ENCODE results near the gene C10orf90.

Gene C10orf90

DNA sequence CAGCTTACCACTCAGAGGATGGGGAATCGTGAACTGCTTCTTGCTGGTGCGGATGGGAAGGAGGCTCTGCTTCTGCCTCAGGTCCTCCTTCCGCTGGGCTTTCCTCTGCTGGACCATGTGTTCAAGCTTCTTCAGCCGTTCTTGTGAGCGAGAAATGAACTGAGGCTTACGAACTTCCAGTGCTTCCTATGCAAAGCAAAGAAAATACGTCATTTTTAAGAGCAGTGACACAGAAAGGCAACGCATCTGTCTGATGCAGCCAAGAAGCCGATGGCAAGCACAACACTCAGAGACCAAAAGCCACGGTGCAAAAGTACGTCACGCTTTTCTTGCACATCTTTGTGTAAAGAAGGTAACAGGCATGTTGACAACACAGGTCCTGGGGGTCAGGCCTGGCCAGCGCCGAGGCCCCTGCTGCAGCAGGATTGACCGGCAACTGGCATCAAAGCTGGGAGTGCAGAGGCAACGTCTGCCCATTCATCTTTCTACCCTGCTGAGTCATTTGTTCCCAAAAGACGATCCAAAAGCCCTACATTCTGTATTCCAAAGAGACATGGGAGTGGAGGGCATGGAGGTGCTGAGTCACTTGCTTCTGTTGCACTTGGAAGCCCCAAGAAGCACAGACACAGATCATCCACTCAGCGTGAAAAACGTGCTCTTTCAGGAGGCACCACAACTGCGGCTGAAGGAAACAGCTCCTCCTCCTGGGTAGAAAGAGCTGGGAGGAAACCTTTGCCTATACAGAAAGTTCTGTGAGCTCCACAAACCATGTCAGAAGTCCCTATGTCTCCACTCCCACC, 211.3 kb downstream of the C10orf90 start:
- DNase-seq = no peak

DNA sequence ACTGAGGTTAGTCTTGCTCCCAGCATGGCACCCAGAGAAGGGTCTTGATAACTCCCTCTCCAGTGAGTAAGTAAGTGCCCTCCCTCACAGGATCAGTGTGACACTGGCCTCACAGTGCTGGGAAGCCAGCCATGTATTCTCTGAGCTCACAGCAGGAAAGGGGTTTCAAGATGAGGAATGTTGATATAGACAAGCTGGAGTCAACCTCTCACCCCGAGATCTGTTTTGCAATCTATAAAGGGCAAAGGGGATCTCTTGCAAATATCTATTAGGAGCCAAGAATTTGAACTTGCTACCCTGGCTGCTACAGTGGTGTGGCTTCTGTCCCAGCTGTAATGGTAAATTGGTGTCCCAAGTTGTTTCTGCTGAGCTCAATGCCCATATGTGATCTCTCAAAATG, 212.0 kb downstream of the C10orf90 start:
- no peak for DNase-seq

DNA sequence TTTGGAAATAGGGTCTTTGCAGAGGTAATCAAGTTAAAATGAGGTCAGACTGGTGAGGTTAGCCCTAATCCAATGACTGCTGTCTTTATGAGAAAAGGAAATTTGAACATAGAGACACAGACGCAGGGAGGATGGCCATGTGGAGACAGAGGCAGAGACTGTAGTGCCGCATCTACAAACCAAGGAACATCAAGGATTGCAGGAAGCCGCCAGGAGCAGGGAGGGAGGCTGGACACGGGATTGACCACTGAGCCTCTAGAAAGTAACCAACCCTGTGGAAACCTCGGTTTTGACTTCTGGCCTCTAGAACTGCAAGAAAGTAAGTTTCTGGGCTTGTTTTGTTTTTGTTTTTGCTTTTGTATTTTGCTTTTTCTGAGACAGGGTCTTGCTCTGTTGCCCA, 213.9 kb downstream of the C10orf90 start:
- no peak for DNase-seq

- no peak for DNase-seq
Measured at GRCh38 chr10:126455766-126456405, 214.6 kb downstream of the C10orf90 start.

DNA sequence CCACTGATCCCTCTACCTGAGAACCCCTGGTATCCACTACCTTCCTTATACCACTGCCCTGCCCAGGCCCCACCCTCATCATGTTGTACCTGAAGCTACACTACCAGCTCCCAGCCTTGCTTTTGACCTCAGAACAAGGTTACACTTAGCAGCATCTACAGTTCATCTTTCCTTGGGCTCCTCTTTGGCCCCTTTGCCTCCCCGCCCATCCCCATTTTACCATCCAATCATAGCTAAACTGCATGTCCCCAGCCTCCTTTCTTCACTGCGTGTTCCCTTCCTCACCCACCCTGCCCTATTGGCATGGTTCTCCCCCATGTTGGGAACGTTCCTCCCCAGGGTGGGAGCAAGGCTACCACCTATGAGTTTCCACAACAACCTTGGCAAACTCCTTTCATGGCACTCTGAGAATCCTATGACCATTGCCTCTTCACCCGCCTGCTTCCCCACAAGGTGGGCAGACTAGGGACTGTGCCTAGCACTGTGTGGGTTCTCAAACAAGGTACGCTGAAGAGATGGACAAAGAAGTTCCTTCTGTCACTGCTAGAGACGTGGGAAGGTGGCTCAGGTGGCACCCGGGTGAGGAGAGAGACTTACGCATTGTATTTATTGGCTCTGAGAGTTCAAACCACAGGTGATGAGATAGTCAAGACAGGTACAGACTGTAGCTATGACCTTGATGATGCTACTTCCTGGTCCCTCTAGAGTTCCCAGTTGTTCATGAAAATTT, 215.3 kb downstream of the C10orf90 start:
- no peak for DNase-seq

- DNase-seq = no peak
Measured at GRCh38 chr10:126454045-126454751, 216.3 kb downstream of the C10orf90 start.

GRCh38 chr10:126452245-126452644, 218.2 kb downstream of the C10orf90 start:
- DNase-seq = no peak

DNA sequence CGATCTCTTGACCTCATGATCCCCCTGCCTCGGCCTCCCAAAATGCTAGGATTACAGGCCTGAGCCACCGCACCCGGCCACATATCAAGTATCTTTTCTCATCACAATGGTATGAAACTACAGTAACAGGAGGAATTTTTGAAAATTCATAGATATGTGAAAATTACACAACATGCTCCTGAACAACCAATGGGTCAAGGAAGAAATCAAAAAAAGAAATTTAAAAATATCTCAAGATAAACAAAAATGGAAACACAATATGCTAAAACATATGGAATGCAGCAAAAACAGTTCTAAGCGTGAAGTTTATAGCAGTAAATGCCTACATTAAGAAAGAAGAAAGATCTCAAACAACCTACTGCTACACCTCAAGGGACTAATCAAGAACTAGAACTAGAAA, 222.4 kb downstream of the C10orf90 start:
- DNase-seq = no peak

DNA sequence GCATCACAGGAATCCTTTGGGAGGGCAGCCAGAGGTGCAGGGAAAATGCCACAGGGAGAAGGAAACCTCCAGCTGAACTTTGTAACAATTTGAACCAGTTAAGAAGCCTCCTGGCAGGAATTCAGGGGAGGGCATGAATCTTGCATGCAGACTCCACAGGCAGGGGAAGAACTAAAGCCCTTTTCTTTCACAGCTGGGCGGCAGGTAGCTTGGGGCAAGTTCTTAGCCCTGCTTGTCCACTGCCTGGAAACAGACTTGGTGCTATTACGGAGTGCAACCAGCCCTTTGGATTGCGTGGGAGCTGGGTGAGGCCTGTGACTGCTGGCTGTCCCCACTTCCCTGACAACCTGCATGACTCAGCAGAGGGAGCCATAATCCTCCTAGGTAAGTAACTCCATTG, 230.6 kb downstream of the C10orf90 start:
- no peak for DNase-seq

- no peak for DNase-seq
Measured at GRCh38 chr10:126438407-126438783, 232.1 kb downstream of the C10orf90 start.

- no peak for DNase-seq
Measured at GRCh38 chr10:126437635-126438406, 232.7 kb downstream of the C10orf90 start.

GRCh38 chr10:126434235-126434634, 236.3 kb downstream of the C10orf90 start:
- no peak for DNase-seq

DNA sequence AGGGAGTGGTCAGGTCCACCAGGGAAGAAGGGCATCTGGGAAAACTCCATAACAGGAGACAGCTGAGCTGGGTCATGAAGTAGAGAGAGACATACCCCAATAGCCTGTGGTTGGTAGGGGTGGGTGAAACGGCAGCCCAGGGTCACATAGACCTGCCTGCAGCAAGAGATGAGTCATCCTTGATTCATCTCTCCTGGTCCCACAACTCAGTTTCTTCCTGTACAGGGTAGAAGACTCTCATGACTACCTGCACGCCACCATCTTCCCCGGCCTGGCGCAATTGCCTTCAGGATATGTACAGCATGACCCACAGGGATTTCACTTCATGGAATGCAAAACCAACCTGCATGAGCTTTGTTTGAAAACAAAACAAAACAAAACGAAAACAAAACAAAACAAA, 237.1 kb downstream of the C10orf90 start:
- DNase-seq = no peak

- DNase-seq = no peak
Measured at GRCh38 chr10:126432507-126432906, 238.0 kb downstream of the C10orf90 start.

GRCh38 chr10:126431816-126432215, 238.7 kb downstream of the C10orf90 start:
- DNase-seq = no peak

GRCh38 chr10:126430512-126430911, 240.0 kb downstream of the C10orf90 start:
- no peak for DNase-seq

GRCh38 chr10:126429275-126429674, 241.2 kb downstream of the C10orf90 start:
- DNase-seq = no peak

DNA sequence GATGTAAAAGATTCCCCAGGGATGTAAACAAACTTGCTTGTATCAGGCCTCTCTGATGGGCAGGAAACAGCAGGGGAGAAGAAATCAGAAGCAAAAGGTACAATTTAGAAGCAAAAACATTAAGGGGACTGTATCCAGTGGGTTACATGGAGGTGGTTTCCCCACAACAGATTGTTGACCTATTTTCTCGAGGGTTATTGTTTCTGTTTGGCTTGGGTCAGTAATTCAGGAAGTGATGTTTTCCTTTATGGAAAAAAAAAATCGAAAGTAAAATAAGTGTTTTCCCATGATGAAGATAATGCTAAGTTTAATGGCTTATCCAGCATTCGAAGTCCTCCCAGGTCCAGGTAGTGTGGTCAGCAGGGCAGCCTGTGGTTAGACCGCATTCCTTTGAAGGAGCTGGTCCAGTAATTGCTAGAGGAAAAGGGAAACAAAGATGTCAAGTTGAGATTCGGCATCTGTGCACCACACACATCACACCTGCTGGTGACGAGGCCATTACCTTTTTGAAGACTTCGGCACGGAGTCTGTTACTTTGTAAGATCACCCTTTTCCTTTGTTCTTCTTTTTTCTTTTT, 244.9 kb downstream of the C10orf90 start:
- no peak for DNase-seq

- DNase-seq = no peak
Measured at GRCh38 chr10:126425032-126425431, 245.5 kb downstream of the C10orf90 start.

DNA sequence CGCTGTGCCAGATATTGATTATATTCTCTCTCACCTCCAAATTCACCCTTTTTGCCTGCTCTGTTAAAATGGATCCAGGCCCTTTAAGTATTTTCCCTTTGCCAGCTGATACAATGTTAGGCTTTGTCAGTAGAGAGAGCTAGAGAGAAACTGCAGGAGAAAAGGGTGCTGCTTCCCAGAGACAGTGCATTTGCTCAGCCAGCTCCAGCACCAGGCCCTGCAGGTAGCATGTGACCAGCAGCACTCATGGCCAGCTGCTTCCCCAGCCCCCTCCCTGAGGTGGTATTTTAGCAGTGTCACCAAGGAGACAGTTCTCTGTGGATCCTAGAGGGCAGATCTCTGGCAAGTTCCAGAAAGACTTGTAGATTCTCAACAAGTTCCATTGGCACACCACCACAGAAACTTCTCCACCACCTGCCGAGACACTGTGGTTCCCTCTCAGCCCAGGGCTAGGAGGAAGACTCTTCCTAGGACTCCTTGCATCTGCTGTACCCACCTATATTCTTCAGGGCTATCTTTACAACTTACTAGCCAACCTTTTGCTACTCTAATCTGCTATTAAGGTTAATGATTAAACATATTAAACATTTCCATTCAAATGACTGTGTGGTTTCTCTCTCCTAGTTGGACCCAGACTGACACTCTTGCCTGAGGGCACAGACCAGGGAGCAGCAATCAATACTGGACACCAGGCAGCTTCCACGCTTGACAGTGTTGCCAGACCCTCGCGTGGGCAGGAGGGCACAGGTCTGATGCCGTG, 246.6 kb downstream of the C10orf90 start:
- DNase-seq = no peak

DNA sequence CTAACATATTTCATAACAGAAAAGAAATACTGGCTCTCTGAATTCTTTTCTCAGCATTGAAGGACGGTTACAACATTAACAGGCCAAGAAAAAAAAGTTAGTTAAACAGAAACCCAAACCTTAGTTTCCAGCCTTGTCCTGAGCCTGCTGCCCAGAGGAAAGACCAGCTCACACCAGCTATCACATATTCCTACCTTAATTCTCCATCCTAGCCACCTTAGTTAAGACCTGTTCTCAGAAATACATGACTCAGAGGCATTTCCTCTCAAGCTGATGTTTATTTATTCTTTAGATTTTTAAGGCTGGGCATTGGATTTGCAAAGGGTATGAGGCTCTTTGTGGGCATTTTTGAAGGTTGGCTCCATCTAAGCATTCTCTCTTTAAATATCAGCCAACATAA, 247.9 kb downstream of the C10orf90 start:
- DNase-seq = no peak
